DOHH2 (cell line): ENCODE measurements around the gene CYP2S1.

Experiments used
- H3F3A ChIP-seq: fragments of 200-600 bp; sonication (generic), shearing (Covaris generic); 2 replicates; pipeline ENCODE4 v1.6.0; 2016; ENCODE audit warnings: antibody characterized with exemption, mild to moderate bottlenecking; ENCODE audit not compliant: control insufficient read depth, insufficient read depth
- H3K27ac ChIP-seq: fragments of 200-600 bp; sonication (generic); 2 replicates; pipeline ENCODE4 v1.5.1; 2014; ENCODE audit warnings: low read depth, mild to moderate bottlenecking, low read length, moderate library complexity
- H3K27me3 ChIP-seq: fragments of 200-600 bp; sonication (generic); 2 replicates; pipeline ENCODE4 v1.6.1; 2014; ENCODE audit warnings: mild to moderate bottlenecking, low read length, mixed read lengths; ENCODE audit not compliant: control insufficient read depth
- H3K36me3 ChIP-seq: fragments of 200-600 bp; sonication (generic); 2 replicates; pipeline ENCODE4 v1.6.1; 2014; ENCODE audit warnings: mild to moderate bottlenecking, low read length, moderate library complexity, mixed read lengths; ENCODE audit not compliant: control insufficient read depth
- H3K4me1 ChIP-seq: fragments of 200-600 bp; sonication (generic); 2 replicates; pipeline ENCODE4 v1.6.1; 2014; ENCODE audit warnings: mild to moderate bottlenecking, low read length, mixed read lengths; ENCODE audit not compliant: control insufficient read depth
- H3K4me2 ChIP-seq: fragments of 200-600 bp; sonication (generic); 2 replicates; pipeline ENCODE4 v1.6.0; 2014; ENCODE audit warnings: mild to moderate bottlenecking, low read length, moderate library complexity
- H3K4me3 ChIP-seq: fragments of 200-600 bp; sonication (generic); 2 replicates; pipeline ENCODE4 v1.5.1; 2014; ENCODE audit warnings: mild to moderate bottlenecking, low read length, mixed read lengths
- H3K79me2 ChIP-seq: fragments of 200-600 bp; sonication (generic); 2 replicates; pipeline ENCODE4 v1.6.1; 2014; ENCODE audit warnings: mild to moderate bottlenecking, low read length, mixed read lengths; ENCODE audit not compliant: control insufficient read depth
- H3K9me2 ChIP-seq: fragments of 200-600 bp; sonication (generic); replicated peaks from 2 replicates; pipeline ENCODE4 v1.6.1; 2014; ENCODE audit warnings: mild to moderate bottlenecking, low read length, mixed read lengths; ENCODE audit not compliant: control insufficient read depth
- H3K9me3 ChIP-seq: fragments of 200-600 bp; sonication (generic); 2 replicates; pipeline ENCODE4 v1.6.1; 2014; ENCODE audit warnings: antibody characterized with exemption, low read length, mixed read lengths; ENCODE audit not compliant: control insufficient read depth, insufficient read depth
- H4K20me1 ChIP-seq: fragments of 200-600 bp; sonication (generic); 2 replicates; pipeline ENCODE4 v1.6.0; 2014; ENCODE audit warnings: low read depth, mild to moderate bottlenecking, antibody characterized with exemption, low read length, moderate library complexity; ENCODE audit not compliant: control insufficient read depth, insufficient read depth
- EZH2phosphoT487 ChIP-seq: fragments of 200-600 bp; sonication (generic); IDR thresholded peaks from 2 replicates; pipeline ENCODE4 v1.6.1; 2017; ENCODE audit warnings: borderline replicate concordance, mild to moderate bottlenecking, antibody characterized with exemption, low read length, moderate library complexity, mixed read lengths
- TF ChIP-seq, protein P1 (sequence below): fragments of 200-600 bp; sonication (generic); IDR thresholded peaks from one replicate; pipeline ENCODE4 v1.5.1; 2014; ENCODE audit warnings: antibody characterized with exemption, mild to moderate bottlenecking, low read depth, low read length; ENCODE audit not compliant: poor library complexity, severe bottlenecking

CYP2S1 gene

DNA sequence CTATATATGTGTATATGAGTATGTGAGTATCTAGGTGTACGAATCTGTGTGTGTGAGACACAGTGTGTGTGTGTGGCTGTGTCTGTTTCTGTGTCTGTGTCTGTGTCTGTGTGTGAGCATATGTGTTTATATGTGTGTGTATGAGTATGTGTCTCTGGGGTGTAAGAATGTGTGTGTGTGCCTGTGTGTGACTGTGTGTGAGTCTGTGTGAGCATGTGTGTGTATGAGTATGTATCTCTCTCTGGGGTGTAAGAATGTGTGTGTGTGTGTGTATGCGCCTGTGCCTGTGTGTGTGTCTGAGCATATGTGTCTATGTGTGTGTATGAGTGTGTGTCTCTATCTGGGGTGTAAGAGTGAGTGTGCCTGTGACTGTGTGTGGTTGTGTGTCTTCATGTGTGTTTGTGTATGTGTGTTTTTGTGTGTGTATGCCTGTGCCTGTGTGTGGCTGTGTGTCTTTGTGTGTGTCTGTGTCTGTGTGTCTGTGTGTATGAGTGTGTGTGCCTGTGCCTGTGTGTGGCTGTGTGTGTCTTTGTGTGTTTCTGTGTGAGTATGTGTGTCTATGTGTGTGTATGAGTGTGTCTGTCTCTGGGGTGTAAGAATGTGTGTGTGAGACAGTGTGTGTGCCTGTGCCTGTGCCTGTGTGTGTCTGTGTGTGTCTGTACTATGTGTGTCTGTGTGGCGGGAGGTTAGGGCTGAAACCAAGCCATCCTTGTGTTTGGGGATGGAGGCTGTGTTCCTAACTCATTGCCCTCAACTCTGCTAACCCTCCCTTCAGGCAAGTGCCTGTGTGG is 37.2 kb downstream of the CYP2S1 start:
- TF ChIP-seq, protein P1, sequence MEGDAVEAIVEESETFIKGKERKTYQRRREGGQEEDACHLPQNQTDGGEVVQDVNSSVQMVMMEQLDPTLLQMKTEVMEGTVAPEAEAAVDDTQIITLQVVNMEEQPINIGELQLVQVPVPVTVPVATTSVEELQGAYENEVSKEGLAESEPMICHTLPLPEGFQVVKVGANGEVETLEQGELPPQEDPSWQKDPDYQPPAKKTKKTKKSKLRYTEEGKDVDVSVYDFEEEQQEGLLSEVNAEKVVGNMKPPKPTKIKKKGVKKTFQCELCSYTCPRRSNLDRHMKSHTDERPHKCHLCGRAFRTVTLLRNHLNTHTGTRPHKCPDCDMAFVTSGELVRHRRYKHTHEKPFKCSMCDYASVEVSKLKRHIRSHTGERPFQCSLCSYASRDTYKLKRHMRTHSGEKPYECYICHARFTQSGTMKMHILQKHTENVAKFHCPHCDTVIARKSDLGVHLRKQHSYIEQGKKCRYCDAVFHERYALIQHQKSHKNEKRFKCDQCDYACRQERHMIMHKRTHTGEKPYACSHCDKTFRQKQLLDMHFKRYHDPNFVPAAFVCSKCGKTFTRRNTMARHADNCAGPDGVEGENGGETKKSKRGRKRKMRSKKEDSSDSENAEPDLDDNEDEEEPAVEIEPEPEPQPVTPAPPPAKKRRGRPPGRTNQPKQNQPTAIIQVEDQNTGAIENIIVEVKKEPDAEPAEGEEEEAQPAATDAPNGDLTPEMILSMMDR = no peak
- TF ChIP-seq EZH2phosphoT487 = no peak

DNA sequence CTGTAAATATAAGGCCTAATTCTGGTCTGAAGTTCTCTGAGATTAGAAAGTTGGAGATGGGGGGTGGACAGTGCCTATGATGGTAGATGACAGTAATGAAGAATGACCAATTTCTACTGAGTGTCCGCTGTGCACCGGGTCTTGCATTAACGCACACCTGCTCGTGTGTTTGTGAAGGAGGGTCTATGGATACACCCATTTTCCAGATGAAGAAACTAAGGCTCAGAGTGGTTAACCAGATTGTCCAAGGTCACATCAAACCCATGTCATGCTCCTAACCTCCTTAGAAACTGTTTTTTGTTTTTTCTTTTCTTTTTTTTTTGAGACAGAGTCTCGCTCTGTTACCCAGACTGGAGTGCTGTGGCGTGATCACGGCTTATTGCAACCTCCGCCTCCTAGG is 39.7 kb downstream of the CYP2S1 start:
- no peaks in the 10 kb centered on the region for H3K79me2 ChIP-seq
- TF ChIP-seq, protein P1 = no peak
- TF ChIP-seq EZH2phosphoT487 = no peak
- H3K4me2 ChIP-seq = no peak overlapping the region
- H3K4me1 ChIP-seq = no peaks in the 10 kb centered on the region
- H3K9me3 ChIP-seq = no peaks in the 10 kb centered on the region
- H3K27me3 ChIP-seq = no peaks in the 10 kb centered on the region
- no peak overlapping the region for H3K27ac ChIP-seq
- H3F3A ChIP-seq = no peaks in the 10 kb centered on the region
- no peak overlapping the region for H3K4me3 ChIP-seq
- no peaks in the 10 kb centered on the region for H3K9me2 ChIP-seq
- no peaks in the 10 kb centered on the region for H3K36me3 ChIP-seq
- no peaks in the 10 kb centered on the region for H4K20me1 ChIP-seq

More for the DNA sequence above, 37.2 kb downstream of the CYP2S1 start:
- Histone ChIP-seq H4K20me1 (no peaks in the 10 kb centered on the region), H3K9me2 (no peaks in the 10 kb centered on the region), H3K4me3 (no peak overlapping the region), H3K9me3 (no peaks in the 10 kb centered on the region), H3K4me2 (no peak overlapping the region), H3K79me2 (no peaks in the 10 kb centered on the region), H3K27ac (no peak overlapping the region), H3K36me3 (no peaks in the 10 kb centered on the region), H3K27me3 (no peaks in the 10 kb centered on the region), H3F3A (no peaks in the 10 kb centered on the region), H3K4me1 (no peaks in the 10 kb centered on the region)

DNA sequence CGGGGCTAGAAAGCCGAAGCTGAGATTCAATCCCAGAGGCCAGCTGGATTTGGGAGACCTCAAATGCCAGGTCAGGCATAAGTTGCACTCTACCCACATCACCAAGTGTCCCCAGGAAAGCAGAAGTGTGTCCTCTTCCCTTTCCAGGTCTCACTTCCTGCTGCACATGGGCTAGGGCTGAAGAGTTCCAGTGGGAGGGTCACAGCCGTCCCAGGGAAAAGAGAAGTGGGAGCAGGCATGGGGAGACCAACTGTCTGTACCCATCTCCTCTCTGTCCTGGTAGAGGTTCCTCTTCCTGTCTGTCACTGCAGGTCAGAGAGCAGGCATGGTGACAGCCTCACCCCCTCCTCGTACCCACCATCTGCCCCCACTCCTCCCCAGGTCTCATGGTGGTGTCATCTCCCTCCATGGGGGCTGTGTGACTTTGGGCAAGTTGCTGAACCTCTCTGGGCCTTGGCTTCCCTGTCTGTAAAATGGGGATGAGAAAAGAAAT is 40.8 kb downstream of the CYP2S1 start:
- Histone ChIP-seq H3K79me2 (no peaks in the 10 kb centered on the region), H3F3A (no peaks in the 10 kb centered on the region), H3K36me3 (no peaks in the 10 kb centered on the region), H3K4me3 (no peak overlapping the region), H3K27me3 (no peaks in the 10 kb centered on the region), H4K20me1 (no peaks in the 10 kb centered on the region), H3K27ac (no peak overlapping the region), H3K9me2 (no peaks in the 10 kb centered on the region), H3K9me3 (no peaks in the 10 kb centered on the region), H3K4me2 (no peak overlapping the region), H3K4me1 (no peaks in the 10 kb centered on the region)
- TF ChIP-seq, protein P1 = no peak
- no peak for TF ChIP-seq EZH2phosphoT487
